IMR-90 (cell line): ENCODE data around the gene ATP11A. TPM values are rescaled to one million over a fixed set of nuclear protein-coding genes. Genes with fewer than 3 reads are reported as not detected.

Experiments used
- ATAC-seq: fragments of 200-7000 bp; cut with Tn5 transposase; 2 replicates; pipeline ENCODE4 v1.9.1; 2020; ENCODE audit warnings: low read depth, mild to moderate bottlenecking, moderate library complexity
- BruUV-seq: library from RNA; stranded (reverse); fragments of 400-500 nt; replicated peaks from 2 replicates; lab custom pipeline; 2021; lab: Mats Ljungman, UMichigan
- CTCF ChIA-PET: fragments of 300-600 bp; formaldehyde crosslinking; extraction: SDS; loops from one replicate; lab custom pipeline; 2021; ENCODE audit warnings: antibody characterized with exemption; lab: Yijun Ruan, JAX
- POLR2A ChIA-PET: fragments of 300-600 bp; sonication (Branson Sonifier 250); formaldehyde crosslinking; loops from one replicate; lab custom pipeline; 2022; ENCODE audit warnings: antibody characterized with exemption; ENCODE audit not compliant: unreplicated experiment; lab: Charles Lee
- DNase-seq: peaks from one replicate; pipeline ENCODE4 v3.0.0; 2013
- H2AFZ ChIP-seq: replicated peaks from 2 replicates; pipeline ENCODE3; 2013; ENCODE audit warnings: low read length, mild to moderate bottlenecking; ENCODE audit not compliant: poor library complexity
- H2AK5ac ChIP-seq: 2 replicates; pipeline ENCODE4 v1.6.1; 2013; ENCODE audit warnings: low read depth, low read length, inconsistent platforms
- H2AK9ac ChIP-seq: replicated peaks from 2 replicates; pipeline ENCODE3; 2013; ENCODE audit warnings: mild to moderate bottlenecking, low read depth, low read length, moderate library complexity; ENCODE audit not compliant: poor library complexity
- H2BK120ac ChIP-seq: 2 replicates; pipeline ENCODE4 v1.6.1; 2013; ENCODE audit warnings: low read depth, low read length, inconsistent platforms
- H2BK15ac ChIP-seq: 3 replicates; pipeline ENCODE4 v1.6.1; 2013; ENCODE audit warnings: low read depth, low read length, inconsistent platforms
- H2BK20ac ChIP-seq: 2 replicates; pipeline ENCODE4 v1.6.1; 2013; ENCODE audit warnings: low read depth, mild to moderate bottlenecking, inconsistent platforms, low read length, moderate library complexity
- H2BK5ac ChIP-seq: 2 replicates; pipeline ENCODE4 v1.6.1; 2013; ENCODE audit warnings: mild to moderate bottlenecking, low read depth, low read length, inconsistent platforms; ENCODE audit not compliant: poor library complexity, severe bottlenecking
- H3K14ac ChIP-seq: replicated peaks from 2 replicates; pipeline ENCODE4 v1.6.1; 2013; ENCODE audit warnings: low read depth, low read length, inconsistent platforms
- H3K18ac ChIP-seq: 2 replicates; pipeline ENCODE4 v1.6.1; 2013; ENCODE audit warnings: low read depth, low read length, control low read depth
- H3K23ac ChIP-seq: 2 replicates; pipeline ENCODE4 v1.6.1; 2013; ENCODE audit warnings: low read depth, low read length, inconsistent platforms
- H3K27ac ChIP-seq: 2 replicates; pipeline ENCODE4 v1.5.1; 2013; ENCODE audit warnings: mild to moderate bottlenecking, control low read depth, low read length; ENCODE audit not compliant: insufficient read depth
- H3K27me3 ChIP-seq: 2 replicates; pipeline ENCODE4 v1.6.1; 2013; ENCODE audit warnings: low read length; ENCODE audit not compliant: control insufficient read depth, insufficient read depth
- H3K36me3 ChIP-seq: 2 replicates; pipeline ENCODE4 v1.6.1; 2013; ENCODE audit warnings: low read length, mixed read lengths; ENCODE audit not compliant: control insufficient read depth, insufficient read depth
- H3K4ac ChIP-seq: 2 replicates; pipeline ENCODE4 v1.6.1; 2013; ENCODE audit warnings: low read depth, low read length, inconsistent platforms
- H3K4me1 ChIP-seq: 2 replicates; pipeline ENCODE4 v1.6.1; 2013; ENCODE audit warnings: low read length, mixed read lengths; ENCODE audit not compliant: control insufficient read depth, insufficient read depth
- H3K4me2 ChIP-seq: 2 replicates; pipeline ENCODE4 v1.6.1; 2013; ENCODE audit warnings: low read depth, mild to moderate bottlenecking, control low read depth, low read length, moderate library complexity
- H3K4me3 ChIP-seq: 2 replicates; pipeline ENCODE4 v1.5.1; 2013; ENCODE audit warnings: low read depth, mild to moderate bottlenecking, control low read depth, low read length, moderate library complexity; ENCODE audit not compliant: insufficient read depth
- H3K56ac ChIP-seq: 2 replicates; pipeline ENCODE4 v1.6.1; 2013; ENCODE audit warnings: low read length, inconsistent platforms; ENCODE audit not compliant: insufficient read depth; ENCODE audit errors: extremely low read depth
- H3K79me1 ChIP-seq, 2 experiments: 2 replicates each; pipeline ENCODE4 v1.6.1; 2013; ENCODE audit warnings: low read length in 2 of 2, inconsistent platforms in 1 of 2, low read depth in 1 of 2
- H3K9ac ChIP-seq: 2 replicates; pipeline ENCODE4 v1.6.1; 2013; ENCODE audit warnings: low read depth, low read length, control low read depth
- H3K9me1 ChIP-seq: 2 replicates; pipeline ENCODE4 v1.6.1; 2013; ENCODE audit warnings: low read length, inconsistent platforms; ENCODE audit not compliant: insufficient read depth
- H3K9me3 ChIP-seq: 2 replicates; pipeline ENCODE4 v1.6.1; 2013; ENCODE audit warnings: low read length; ENCODE audit not compliant: control insufficient read depth, insufficient read depth
- H4K20me1 ChIP-seq: 2 replicates; pipeline ENCODE4 v1.6.1; 2013; ENCODE audit warnings: low read length, inconsistent platforms; ENCODE audit not compliant: insufficient read depth
- H4K5ac ChIP-seq: 2 replicates; pipeline ENCODE4 v1.6.1; 2013; ENCODE audit warnings: mild to moderate bottlenecking, low read depth, low read length, control low read depth
- H4K8ac ChIP-seq, 2 experiments: 2 replicates each; pipeline ENCODE4 v1.6.1; 2013; ENCODE audit warnings: low read depth in 2 of 2, low read length in 2 of 2, control low read depth in 1 of 2, inconsistent platforms in 1 of 2
- H4K91ac ChIP-seq: 2 replicates; pipeline ENCODE4 v1.6.1; 2013; ENCODE audit warnings: low read depth, low read length, inconsistent platforms; ENCODE audit not compliant: insufficient read depth
- BHLHE40 ChIP-seq: fragments of 150-350 bp; IDR thresholded peaks from 2 replicates; pipeline ENCODE4 v1.6.1; 2016; ENCODE audit warnings: mild to moderate bottlenecking, low read depth, low read length
- CEBPB ChIP-seq: IDR thresholded peaks from 2 replicates; pipeline ENCODE4 v1.6.1; 2012; ENCODE audit warnings: low read depth, low read length, improper control_type of control experiment
- CHD1 ChIP-seq: IDR thresholded peaks from 2 replicates; pipeline ENCODE4 v1.6.1; 2012; ENCODE audit warnings: low read depth, low read length, improper control_type of control experiment
- CTCF ChIP-seq: conservative IDR thresholded peaks from 2 replicates; pipeline ENCODE4 v1.5.1; 2012; ENCODE audit warnings: mild to moderate bottlenecking, low read depth, low read length, improper control_type of control experiment
- FOS ChIP-seq: fragments of 150-350 bp; IDR thresholded peaks from 2 replicates; pipeline ENCODE4 v1.6.1; 2016; ENCODE audit warnings: low read depth, low read length
- MAFK ChIP-seq: IDR thresholded peaks from 2 replicates; pipeline ENCODE4 v1.6.1; 2012; ENCODE audit warnings: low read depth, low read length, improper control_type of control experiment
- MAZ ChIP-seq: IDR thresholded peaks from 2 replicates; pipeline ENCODE4 v1.6.1; 2012; ENCODE audit warnings: low read depth, mild to moderate bottlenecking, low read length, improper control_type of control experiment, moderate library complexity, borderline replicate concordance
- MXI1 ChIP-seq: IDR thresholded peaks from 2 replicates; pipeline ENCODE4 v1.6.1; 2012; ENCODE audit warnings: low read depth, mild to moderate bottlenecking, low read length, moderate library complexity, borderline replicate concordance
- NFE2L2 ChIP-seq: fragments of 150-350 bp; IDR thresholded peaks from 2 replicates; pipeline ENCODE4 v1.6.1; 2016; ENCODE audit warnings: low read depth, mild to moderate bottlenecking, low read length
- POLR2A ChIP-seq: IDR thresholded peaks from 2 replicates; pipeline ENCODE4 v1.6.1; 2012; ENCODE audit warnings: mild to moderate bottlenecking, low read depth, low read length
- RFX5 ChIP-seq: IDR thresholded peaks from 2 replicates; pipeline ENCODE4 v1.8.0; 2012; ENCODE audit warnings: low read depth, mild to moderate bottlenecking, low read length, moderate library complexity
- SMC3 ChIP-seq: fragments of 150-350 bp; IDR thresholded peaks from 2 replicates; pipeline ENCODE4 v1.6.1; 2016; ENCODE audit warnings: low read depth, mild to moderate bottlenecking, antibody characterized with exemption, low read length, moderate library complexity
- WGBS, 2 experiments: methylation state at CpG; one replicate each; pipeline versions ENCODE4 v1.1.5 to v1.1.7; 2013; ENCODE audit warnings: missing lambda C conversion rate in 2 of 2; ENCODE audit not compliant: insufficient read length in 1 of 2; ENCODE audit errors: extremely low coverage in 2 of 2; 5-methylcytosine and 5-hydroxymethylcytosine counted together
- dilution Hi-C: fragments of 300-500 bp; cut with HindIII; formaldehyde crosslinking; loops from one replicate; pipeline ENCODE4 v1.14.3; 2018; ENCODE audit warnings: low sequenced_read_pairs; ENCODE audit not compliant: unreplicated experiment
- in situ Hi-C: fragments of 300-500 bp; cut with MboI; formaldehyde crosslinking; loops from 3 replicates; pipeline ENCODE4 v1.14.3; 2019; ENCODE audit warnings: low sequenced_read_pairs, inconsistent platforms, mixed read lengths
- intact Hi-C: fragments of 100-400 bp; cut with micrococcal nuclease; formaldehyde crosslinking; loops from 2 replicates; pipeline ENCODE4 v1.10.0; 2022
- polyA plus RNA-seq, 3 experiments: library from polyadenylated mRNA; depleted of rRNA; stranded (reverse); fragments of >200 nt; gene quantifications; 2 replicates each; pipeline ENCODE4 v1.2.3, GENCODE V29; 2012; ENCODE audit warnings: low replicate concordance in 1 of 3
- total RNA-seq: library from RNA; depleted of rRNA; stranded (reverse); fragments of >200 nt; gene quantifications from 2 replicates; pipeline ENCODE4 v1.2.3, GENCODE V29; 2012

The ATP11A gene
- total and polyA plus RNA-seq, 2 of the 4 experiments (the other 2 are of a cell fraction): 8.4 to 12.0 TPM

GRCh38 chr13:112891477-112892401 lies 201.9 kb downstream of the ATP11A start:
- Histone ChIP-seq H2AK5ac (no peak overlapping the region), H3K9me3 (no peaks in the 10 kb centered on the region), H3K9ac (no peak overlapping the region), H2BK120ac (no peak overlapping the region), H4K20me1 (no peaks in the 10 kb centered on the region), H3K18ac (no peak overlapping the region), H3K4me3 (no peak overlapping the region), H3K4me1 (peaks cover 2% of the 10 kb centered on the region; the same call in 1 of the 2 replicates), H2AFZ (no peak overlapping the region), H4K91ac (no peak overlapping the region), H3K23ac (no peak overlapping the region), H4K5ac (no peak overlapping the region), H2BK20ac (no peak overlapping the region), H3K79me1 (no peaks in the 10 kb centered on the region), H2AK9ac (no peak overlapping the region), H3K14ac (no peak overlapping the region), H3K36me3 (no peaks in the 10 kb centered on the region), H3K56ac (no peak overlapping the region), H3K27me3 (peaks cover 68% of the 10 kb centered on the region), H3K27ac (no peak overlapping the region), H2BK15ac (no peak overlapping the region), H3K4ac (no peak overlapping the region), H3K4me2 (no peak overlapping the region), H4K8ac (no peak overlapping the region), H3K9me1 (no peaks in the 10 kb centered on the region), H2BK5ac (no peak overlapping the region)
- 77% methylated on average over 26 of the region's 40 CpGs; no CpG with 5 or more reads in 1 of the 2 experiments for WGBS, 2 experiments
- TF ChIP-seq MAFK (no peak), BHLHE40 (no peak), NFE2L2 (no peak), FOS (no peak), CHD1 (no peak), RFX5 (no peak), CEBPB (no peak), MAZ (no peak), POLR2A (no peak), MXI1 (no peak), CTCF (no peak), SMC3 (no peak)
- ChIA-PET POLR2A (no interaction called here), CTCF (no interaction called here)
- intact Hi-C loops: no loop called here
- dilution Hi-C loops: no loop called here
- no TSS peak for BruUV-seq
- ATAC-seq (no peak), DNase-seq (no peak)
- in situ Hi-C loops: no loop called here
